Thymus (tissue), 11 donors: ENCODE results near the gene IL17RD. TPM values are rescaled to one million over a fixed set of nuclear protein-coding genes. Genes with fewer than 3 reads are reported as not detected.
"Not testable (repeated sequence)": the region's sequence is repeated elsewhere in the genome, so short reads cannot be mapped to it uniquely, and the experiment has no call there.

Source experiments
- DNase-seq, 9 donors: peaks; one replicate each; pipeline ENCODE4 v3.0.0-alpha.2; 2013; ENCODE audit warnings: low spot score in 9 of 9, low read depth in 6 of 9, missing footprints in 1 of 9
- H3K27ac ChIP-seq, 2 donors: one replicate each; pipeline ENCODE4 v1.5.1; 2013; ENCODE audit warnings: control low read depth in 1 of 2, low read depth in 1 of 2, low read length in 1 of 2, mild to moderate bottlenecking in 1 of 2, moderate library complexity in 1 of 2
- H3K27me3 ChIP-seq, 2 donors: one replicate each; pipeline ENCODE4 v1.5.1; 2013; ENCODE audit warnings: low read length in 1 of 2; ENCODE audit not compliant: control insufficient read depth in 2 of 2, insufficient read depth in 1 of 2
- H3K36me3 ChIP-seq, 2 donors: one replicate each; pipeline ENCODE4 v1.5.1; 2013; ENCODE audit warnings: low read length in 1 of 2, mild to moderate bottlenecking in 1 of 2, moderate library complexity in 1 of 2; ENCODE audit not compliant: control insufficient read depth in 2 of 2, insufficient read depth in 2 of 2
- H3K4me1 ChIP-seq, 2 donors: one replicate each; pipeline ENCODE4 v1.5.1; 2013; ENCODE audit warnings: low read length in 2 of 2; ENCODE audit not compliant: control insufficient read depth in 2 of 2, insufficient read depth in 2 of 2
- H3K4me3 ChIP-seq, 2 donors: one replicate each; pipeline ENCODE4 v1.5.1; 2013; ENCODE audit warnings: low read length in 2 of 2, control low read depth in 1 of 2, mild to moderate bottlenecking in 1 of 2
- H3K9me3 ChIP-seq, 2 donors: one replicate each; pipeline ENCODE4 v1.5.1; 2013; ENCODE audit warnings: low read length in 1 of 2, mild to moderate bottlenecking in 1 of 2; ENCODE audit not compliant: control insufficient read depth in 2 of 2, insufficient read depth in 1 of 2
- WGBS: extraction: QIAGEN DNeasy Blood & Tissue Kit; methylation state at CpG from one replicate; pipeline ENCODE4 v1.1.7; 2013; 5-methylcytosine and 5-hydroxymethylcytosine counted together
- polyA plus RNA-seq: library from polyadenylated mRNA; stranded (reverse); fragments of 200-250 nt; gene quantifications from one replicate; pipeline ENCODE4 v1.2.3, GENCODE V29; 2013
- total RNA-seq: library from RNA; stranded (reverse); fragments of 120-200 nt; gene quantifications from one replicate; pipeline ENCODE4 v1.2.4, GENCODE V29; 2013
- donor health status: healthy.

Gene IL17RD
- total and polyA plus RNA-seq, 2 donors = 0.37 to 0.61 TPM

- H3K9me3 ChIP-seq = no peaks in the 10 kb centered on the region
- H3K4me1 ChIP-seq = no peaks in the 10 kb centered on the region
- H3K4me3 ChIP-seq = no peak overlapping the region
- 86% methylated on average over 6 of the region's 6 CpGs for WGBS
- H3K36me3 ChIP-seq = no peaks in the 10 kb centered on the region
- no peaks in the 10 kb centered on the region for H3K27me3 ChIP-seq
- H3K27ac ChIP-seq = peak overlapping the region in 1 of 2 donors; percentile 64
- no peak for DNase-seq
Observed at GRCh38 chr3:57093971-57094535, 71.1 kb downstream of the IL17RD start.

GRCh38 chr3:57093489-57093888 lies 71.7 kb downstream of the IL17RD start:
- no peaks in the 10 kb centered on the region for H3K9me3 ChIP-seq
- no peaks in the 10 kb centered on the region for H3K36me3 ChIP-seq
- DNase-seq = no peak
- no peaks in the 10 kb centered on the region for H3K4me1 ChIP-seq
- no peaks in the 10 kb centered on the region for H3K27me3 ChIP-seq
- no peak overlapping the region for H3K27ac ChIP-seq
- no peak overlapping the region for H3K4me3 ChIP-seq

DNA sequence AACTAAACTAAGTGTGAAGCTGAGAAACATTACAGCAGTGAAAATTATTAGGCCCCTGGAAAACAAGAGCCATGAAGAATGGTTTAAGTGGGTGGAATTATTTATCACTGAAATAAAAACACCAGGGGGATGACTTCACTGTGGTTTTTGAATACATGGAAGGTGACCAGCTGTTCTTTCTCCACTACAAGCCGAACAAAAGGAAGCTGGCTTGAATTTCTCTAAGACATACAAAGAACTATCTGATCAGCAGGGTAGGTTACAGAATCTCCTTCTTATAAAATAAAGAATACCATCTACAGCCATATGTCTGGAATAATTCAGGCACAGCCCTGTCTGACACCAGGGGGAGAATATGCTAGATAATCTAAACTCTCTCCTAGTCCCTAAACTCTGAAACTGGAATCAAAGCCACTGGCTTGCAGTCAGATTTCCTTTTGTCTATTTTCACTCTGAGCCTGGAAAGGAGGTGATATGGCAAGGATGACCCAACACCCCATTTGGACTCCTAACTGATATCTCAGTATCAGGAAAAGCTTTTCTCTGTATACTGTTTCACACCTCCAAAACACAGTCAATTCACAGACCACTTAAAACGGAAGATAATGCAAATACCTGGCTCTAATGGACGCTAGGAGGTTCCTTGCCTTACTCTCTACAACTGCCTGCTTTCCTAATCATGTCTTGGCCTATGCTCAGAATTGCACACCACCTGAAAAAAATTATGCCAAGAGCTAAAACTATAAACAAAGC lies 73.5 kb downstream of the IL17RD start:
- no peaks in the 10 kb centered on the region for H3K9me3 ChIP-seq
- WGBS = 96% methylated on average over 3 of the region's 3 CpGs
- H3K27ac ChIP-seq = no peak overlapping the region
- no peaks in the 10 kb centered on the region for H3K27me3 ChIP-seq
- no peak overlapping the region for H3K4me3 ChIP-seq
- no peaks in the 10 kb centered on the region for H3K4me1 ChIP-seq
- H3K36me3 ChIP-seq = no peaks in the 10 kb centered on the region
- no peak for DNase-seq

DNA sequence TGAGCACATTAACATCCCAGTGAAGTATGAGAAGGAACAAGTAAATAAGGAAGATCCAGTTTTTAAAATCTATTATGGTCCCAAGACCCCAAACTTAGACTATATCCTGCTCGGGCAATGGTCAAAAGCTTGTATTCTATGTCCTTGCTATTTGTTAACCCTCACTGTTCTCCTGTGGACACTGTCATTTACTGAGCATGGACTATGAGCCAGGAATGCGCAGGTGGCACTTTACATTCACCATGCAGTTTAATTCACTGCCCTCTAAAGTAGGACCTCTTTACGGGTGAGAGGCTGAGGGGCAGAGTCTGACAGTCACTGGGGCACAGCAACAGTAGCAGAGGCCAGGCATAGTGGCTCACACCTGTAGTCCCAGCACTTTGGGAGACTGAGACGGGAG lies 76.1 kb downstream of the IL17RD start:
- no peaks in the 10 kb centered on the region for H3K27me3 ChIP-seq
- H3K4me3 ChIP-seq = no peak overlapping the region
- DNase-seq = no peak
- no peaks in the 10 kb centered on the region for H3K4me1 ChIP-seq
- 98% methylated on average over 4 of the region's 4 CpGs for WGBS
- no peaks in the 10 kb centered on the region for H3K36me3 ChIP-seq
- no peaks in the 10 kb centered on the region for H3K9me3 ChIP-seq
- no peak overlapping the region for H3K27ac ChIP-seq

GRCh38 chr3:57088503-57088902 lies 76.7 kb downstream of the IL17RD start:
- 77% methylated on average over 5 of the region's 5 CpGs for WGBS
- H3K27ac ChIP-seq = no peak overlapping the region
- H3K4me3 ChIP-seq = no peak overlapping the region
- no peaks in the 10 kb centered on the region for H3K9me3 ChIP-seq
- no peak for DNase-seq
- no peaks in the 10 kb centered on the region for H3K27me3 ChIP-seq
- no peaks in the 10 kb centered on the region for H3K4me1 ChIP-seq
- H3K36me3 ChIP-seq = no peaks in the 10 kb centered on the region

GRCh38 chr3:57087361-57088092 lies 77.6 kb downstream of the IL17RD start:
- Histone ChIP-seq H3K27ac (no peak overlapping the region), H3K9me3 (no peaks in the 10 kb centered on the region), H3K27me3 (no peaks in the 10 kb centered on the region), H3K36me3 (no peaks in the 10 kb centered on the region), H3K4me1 (no peaks in the 10 kb centered on the region), H3K4me3 (no peak overlapping the region)
- DNase-seq = no peak
- WGBS = 100% methylated on average over 1 of the region's 1 CpG

DNA sequence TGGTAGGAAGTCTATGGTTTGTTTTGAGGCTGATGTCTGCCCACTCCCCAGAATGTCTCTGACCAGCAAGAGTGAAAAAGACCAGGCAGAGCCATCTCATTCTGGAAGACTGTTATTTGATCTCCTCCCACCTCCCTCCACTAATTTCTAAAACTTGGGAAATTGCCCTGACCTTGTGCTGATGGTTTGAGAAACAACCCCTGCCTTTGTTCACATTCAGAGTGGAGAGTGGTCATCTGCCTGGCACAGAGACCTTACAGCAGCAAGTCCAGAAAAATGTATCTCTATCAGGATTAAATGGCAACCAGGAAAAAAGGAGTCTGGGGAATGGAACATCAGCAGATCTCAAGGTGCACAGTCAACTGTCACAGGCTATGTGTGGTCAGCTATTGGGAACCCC lies 79.0 kb downstream of the IL17RD start:
- peaks cover 0 to 4% of the 10 kb centered on the region in 2 donors for H3K27me3 ChIP-seq

GRCh38 chr3:57085211-57085610 lies 79.9 kb downstream of the IL17RD start:
- WGBS = 97% methylated on average over 4 of the region's 4 CpGs
- no peak overlapping the region for H3K27ac ChIP-seq
- H3K9me3 ChIP-seq = no peaks in the 10 kb centered on the region
- H3K4me1 ChIP-seq = no peaks in the 10 kb centered on the region
- DNase-seq = no peak
- H3K4me3 ChIP-seq = no peak overlapping the region
- no peaks in the 10 kb centered on the region for H3K36me3 ChIP-seq
- H3K27me3 ChIP-seq = peaks cover 0 to 14% of the 10 kb centered on the region in 2 donors

More for the DNA sequence above, 79.0 kb downstream of the IL17RD start:
- DNase-seq = no peak
- Histone ChIP-seq H3K27ac (no peak overlapping the region), H3K4me3 (no peak overlapping the region), H3K36me3 (no peaks in the 10 kb centered on the region), H3K4me1 (no peaks in the 10 kb centered on the region), H3K9me3 (no peaks in the 10 kb centered on the region)

DNA sequence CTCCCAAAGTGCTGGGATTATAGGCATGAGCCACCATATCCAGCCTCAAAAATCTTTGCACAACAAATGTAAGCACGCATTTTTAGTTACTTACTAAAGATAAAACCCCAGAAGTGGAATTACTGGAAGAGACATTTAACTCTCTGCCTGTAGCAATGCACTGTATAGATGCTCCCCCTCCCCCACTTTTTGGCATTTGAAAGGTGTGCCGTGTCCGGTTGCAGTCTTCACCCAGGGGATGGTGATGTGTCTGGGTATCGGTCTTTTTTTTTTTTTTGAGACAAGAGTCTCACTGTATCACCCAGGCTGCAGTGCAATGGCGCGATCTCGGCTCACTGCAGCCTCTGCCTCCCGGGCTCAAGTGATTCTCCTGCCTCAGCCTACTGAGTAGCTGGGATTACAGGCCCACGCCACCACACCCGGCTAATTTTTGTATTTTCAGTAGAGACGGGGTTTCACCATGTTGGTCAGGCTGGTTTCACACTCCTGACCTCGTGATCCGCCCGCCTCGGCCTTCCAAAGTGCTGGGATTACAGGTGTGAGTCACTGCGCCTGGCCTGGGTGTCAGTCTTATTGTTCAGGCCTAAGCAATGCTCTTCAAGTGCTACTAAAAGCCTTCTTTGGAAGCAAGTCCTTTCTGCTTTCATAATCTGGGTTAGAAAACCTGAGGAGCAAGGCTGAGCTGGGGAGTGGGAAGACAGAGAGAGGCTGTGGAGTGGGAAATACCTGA lies 81.7 kb downstream of the IL17RD start:
- not testable (repeated sequence) for DNase-seq, H3K4me1 ChIP-seq, H3K9me3 ChIP-seq, H3K27ac ChIP-seq, H3K4me3 ChIP-seq, H3K36me3 ChIP-seq
- WGBS = 98% methylated on average over 16 of the region's 16 CpGs
- H3K27me3 ChIP-seq = peaks cover 15 to 32% of the 10 kb centered on the region in 2 donors
